Measurements from ENCODE around the gene OBSCN. TPM values are rescaled to one million over a fixed set of nuclear protein-coding genes. Genes with fewer than 3 reads are reported as not detected.

The OBSCN gene
- polyA plus RNA-seq, 6 donors from 2014 or later: 0.78 to 2.5 (median 1.5) TPM

DNA sequence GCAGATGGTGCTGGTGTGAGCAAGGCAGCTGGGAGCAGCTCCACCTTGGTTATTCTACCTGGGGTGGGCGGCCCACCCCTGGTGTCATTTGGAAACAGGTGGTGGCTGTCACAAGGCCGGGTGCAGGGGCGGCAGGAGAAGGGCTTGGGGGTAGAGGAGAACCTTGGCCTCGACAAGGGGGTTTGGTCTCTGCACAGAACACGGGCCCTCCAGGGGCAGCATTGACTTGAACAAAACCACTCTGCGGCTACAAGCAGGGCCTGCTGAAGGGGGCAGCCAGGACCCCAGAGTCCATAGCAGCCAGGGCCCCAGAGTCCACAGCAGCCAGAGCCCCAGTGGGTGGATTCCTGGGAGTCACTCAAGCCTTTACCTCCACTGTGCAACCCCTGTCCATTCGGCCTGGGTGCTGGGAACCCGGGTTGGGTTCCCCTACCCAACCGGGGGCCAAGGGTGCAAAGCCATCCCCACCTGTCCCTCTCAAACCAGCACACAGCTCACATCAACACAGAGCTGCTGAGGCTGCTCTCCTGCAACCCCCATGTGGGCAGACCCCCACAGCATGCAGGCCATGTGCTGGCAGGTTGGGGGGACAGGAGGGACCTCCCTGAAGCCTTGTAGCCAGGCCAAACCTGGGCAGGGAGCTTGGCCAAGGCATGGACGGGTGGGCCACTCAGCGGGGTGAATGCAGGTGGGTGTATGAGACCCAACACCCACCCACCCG, 191.1 kb downstream of the OBSCN start:
- ATAC-seq (ENCODE audit: low read depth in 2 of 2) (no peak), DNase-seq (no peak)
- Mint-ChIP-seq H3K36me3 (no peaks in the 10 kb centered on the region), H3K9me3 (no peaks in the 10 kb centered on the region), H3K27ac (no peak overlapping the region), H3K27me3 (no peaks in the 10 kb centered on the region), H3K4me3 (no peak overlapping the region), H3K4me1 (peaks cover 20 to 44% (median 32%) of the 10 kb centered on the region in 3 donors)

DNA sequence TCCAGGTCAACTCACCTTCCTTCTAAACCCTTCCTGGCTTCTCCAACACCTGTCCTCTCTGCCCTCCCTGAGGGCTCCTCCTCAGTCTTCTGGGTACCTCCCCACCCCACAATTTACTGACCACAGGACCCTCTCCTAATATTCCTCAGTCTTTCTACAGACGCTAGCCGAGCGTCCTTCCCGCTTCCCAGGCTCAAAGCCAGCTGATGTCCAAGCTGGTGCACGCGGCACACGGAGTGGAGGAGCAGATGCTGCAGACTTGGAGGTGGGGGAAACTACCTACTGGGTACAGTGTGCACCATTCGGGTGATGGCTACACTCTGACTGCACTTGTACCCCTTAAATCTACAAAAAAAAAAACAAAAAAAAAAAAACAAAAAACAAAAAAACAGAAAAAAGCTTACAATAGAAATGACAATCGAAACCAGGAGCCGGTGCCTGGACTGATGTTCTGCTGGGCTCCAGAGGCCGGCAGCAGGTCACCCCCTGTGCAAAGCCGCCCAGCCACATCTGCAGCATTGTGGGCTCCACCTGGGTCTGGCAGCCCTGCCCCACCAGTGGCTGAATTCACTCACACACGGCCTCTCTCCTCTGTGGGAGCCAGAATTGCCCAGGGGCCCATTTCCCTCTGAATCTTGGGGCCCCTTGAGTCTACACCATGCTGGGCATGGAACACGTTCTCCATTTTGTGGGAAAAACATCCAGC, 191.8 kb downstream of the OBSCN start:
- Mint-ChIP-seq H3K27me3 (no peaks in the 10 kb centered on the region), H3K27ac (peak overlapping the region in 1 of 6 donors; percentile 22), H3K9me3 (no peaks in the 10 kb centered on the region), H3K36me3 (no peaks in the 10 kb centered on the region), H3K4me1 (peaks cover 28 to 51% (median 40%) of the 10 kb centered on the region in 3 donors), H3K4me3 (no peak overlapping the region)
- DNase-seq: no peak
- no peak for ATAC-seq (ENCODE audit: low read depth in 2 of 2)

DNA sequence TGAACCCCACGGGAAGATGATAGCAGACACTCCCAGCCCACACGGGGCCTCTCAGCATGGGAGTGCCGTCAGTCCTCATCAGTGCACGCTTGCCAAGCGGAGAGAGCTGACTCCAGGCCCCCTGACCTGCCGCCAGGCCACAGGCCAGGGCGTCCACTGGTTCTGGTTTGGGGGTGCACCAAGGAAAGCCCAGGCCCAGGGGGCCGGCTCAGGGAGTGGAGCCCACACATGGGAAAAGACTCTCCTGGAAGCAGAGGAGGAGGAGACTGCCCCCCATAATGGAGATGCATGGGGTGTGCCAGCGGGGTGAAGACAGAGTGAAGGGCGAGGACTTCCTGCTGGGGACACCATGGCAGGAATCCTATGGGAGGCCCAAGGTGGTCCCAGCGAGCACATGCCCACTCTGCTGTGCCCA, 192.4 kb downstream of the OBSCN start:
- H3K4me3 Mint-ChIP-seq: no peak overlapping the region
- ATAC-seq (ENCODE audit: low read depth in 2 of 2): no peak

DNA sequence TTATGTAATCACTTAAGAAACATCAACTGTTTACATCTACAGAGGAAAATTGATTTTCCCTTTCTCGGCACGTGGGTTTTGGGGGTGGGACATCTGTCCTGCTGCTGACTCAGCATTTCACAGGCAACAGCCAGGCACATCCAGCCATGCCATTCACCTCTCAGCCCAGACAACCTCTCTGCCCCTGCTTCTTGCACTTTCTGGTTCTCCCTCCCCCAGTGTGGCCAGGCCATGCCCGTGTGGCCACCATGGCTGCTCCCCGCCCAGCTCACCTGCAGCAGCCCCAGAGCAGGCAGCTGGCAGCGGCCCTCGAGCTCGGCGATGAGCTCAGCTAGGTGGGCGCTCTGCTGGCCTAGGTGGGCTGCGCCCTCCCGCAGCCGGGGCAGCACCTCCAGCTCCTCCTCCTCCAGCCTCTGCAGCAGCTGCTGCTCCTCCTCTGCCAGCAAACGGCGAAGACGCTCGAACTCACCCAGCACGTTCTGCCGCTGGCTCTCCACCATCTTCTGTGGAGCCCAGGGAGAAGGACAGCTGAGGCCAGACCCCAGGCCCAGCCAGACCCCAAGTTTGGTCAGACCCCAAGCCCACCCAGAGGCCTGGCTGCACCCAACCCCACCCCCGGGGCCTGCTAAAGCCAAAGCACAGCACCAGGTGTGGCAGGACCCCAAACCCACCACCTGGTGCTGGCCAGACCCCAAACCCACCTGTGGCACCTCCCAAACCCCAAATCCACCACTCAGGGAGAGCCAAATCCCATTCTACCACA, 193.0 kb downstream of the OBSCN start:
- Mint-ChIP-seq H3K36me3 (no peaks in the 10 kb centered on the region), H3K27ac (peak overlapping the region in 1 of 6 donors; percentile 69), H3K9me3 (no peaks in the 10 kb centered on the region), H3K4me1 (peaks cover 40 to 63% (median 50%) of the 10 kb centered on the region in 3 donors), H3K27me3 (no peaks in the 10 kb centered on the region), H3K4me3 (peak overlapping the region in 1 of 8 donors; percentile 9)
- ATAC-seq (ENCODE audit: low read depth in 2 of 2) (no peak), DNase-seq (no peak)

More for the DNA sequence above, 192.4 kb downstream of the OBSCN start:
- H3K4me1 Mint-ChIP-seq: peaks cover 34 to 57% (median 44%) of the 10 kb centered on the region in 3 donors
- DNase-seq: no peak
- H3K9me3 Mint-ChIP-seq: no peaks in the 10 kb centered on the region
- H3K36me3 Mint-ChIP-seq: no peaks in the 10 kb centered on the region
- no peak overlapping the region for H3K27ac Mint-ChIP-seq
- no peaks in the 10 kb centered on the region for H3K27me3 Mint-ChIP-seq

DNA sequence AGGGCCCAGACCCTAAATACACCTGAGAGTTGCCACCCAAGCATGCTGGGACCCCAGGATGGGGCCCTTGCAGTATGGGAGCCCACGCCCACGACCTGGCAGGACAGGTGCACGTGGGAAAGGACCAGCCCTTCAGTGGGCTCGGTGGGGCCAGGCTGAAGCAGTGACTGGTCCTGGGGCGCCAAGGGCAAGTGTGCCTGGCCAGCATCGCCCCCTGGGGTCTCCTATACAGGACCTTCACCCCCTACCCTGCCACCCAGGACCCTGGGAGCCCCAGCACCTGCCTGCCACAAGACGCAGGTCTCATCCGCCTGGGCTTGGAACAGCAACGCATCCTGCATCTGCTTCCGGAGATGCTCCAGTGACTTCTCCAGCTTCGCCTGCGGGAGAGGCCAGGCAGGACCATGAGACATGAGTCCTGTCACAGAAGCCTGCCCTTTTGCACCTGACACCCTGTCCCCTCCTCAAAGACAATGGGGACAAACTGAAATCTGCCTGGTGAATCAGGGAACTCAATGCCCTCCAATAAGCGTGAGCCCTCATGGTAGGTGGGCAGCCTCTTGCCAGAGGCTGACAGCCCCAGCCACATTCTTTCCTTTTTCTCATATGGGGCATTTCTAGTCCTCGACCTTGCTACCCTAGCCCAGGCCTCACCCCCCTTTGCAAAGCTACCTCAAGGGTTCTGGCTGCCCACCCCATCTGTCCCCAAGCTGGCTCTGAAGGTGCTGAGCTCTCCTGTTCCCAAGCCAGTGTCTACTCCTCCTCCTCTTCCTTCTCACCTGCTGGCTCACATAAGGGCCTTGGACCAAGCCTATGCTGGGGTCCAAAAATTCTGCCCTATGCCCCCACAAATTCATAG, 194.2 kb downstream of the OBSCN start:
- no peaks in the 10 kb centered on the region for H3K9me3 Mint-ChIP-seq
- peaks cover 40 to 65% (median 47%) of the 10 kb centered on the region in 3 donors for H3K4me1 Mint-ChIP-seq
- H3K27ac Mint-ChIP-seq: peak overlapping the region in 3 of 6 donors; percentile 64 to 72 (median 71)
- H3K4me3 Mint-ChIP-seq: no peak overlapping the region
- ATAC-seq (ENCODE audit: low read depth in 2 of 2) (no peak), DNase-seq (no peak)
- H3K27me3 Mint-ChIP-seq: no peaks in the 10 kb centered on the region
- H3K36me3 Mint-ChIP-seq: no peaks in the 10 kb centered on the region

DNA sequence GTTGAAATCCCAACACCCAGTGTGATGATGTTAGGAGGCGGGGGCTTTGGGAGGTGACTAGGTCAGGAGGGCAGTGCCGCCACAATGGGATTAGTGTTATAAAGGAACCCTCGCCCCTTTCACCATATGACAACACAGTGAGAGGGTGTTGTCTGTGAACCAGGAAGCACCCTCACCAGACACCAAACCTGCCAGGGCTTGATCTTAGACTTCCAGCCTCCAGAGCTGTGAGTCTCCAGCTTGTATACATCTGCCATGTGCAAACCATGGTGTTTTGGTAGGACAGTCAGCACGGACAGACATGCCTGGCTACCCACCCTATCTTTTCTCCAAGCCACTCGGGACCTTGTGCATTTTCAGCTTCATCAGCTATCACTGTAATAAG, 194.8 kb downstream of the OBSCN start:
- Mint-ChIP-seq H3K27ac (peak overlapping the region in 1 of 6 donors; percentile 71), H3K4me3 (no peak overlapping the region), H3K36me3 (no peaks in the 10 kb centered on the region), H3K4me1 (peaks cover 46 to 69% (median 47%) of the 10 kb centered on the region in 3 donors), H3K9me3 (no peaks in the 10 kb centered on the region), H3K27me3 (no peaks in the 10 kb centered on the region)
- ATAC-seq (ENCODE audit: low read depth in 2 of 2) (no peak), DNase-seq (no peak)

DNA sequence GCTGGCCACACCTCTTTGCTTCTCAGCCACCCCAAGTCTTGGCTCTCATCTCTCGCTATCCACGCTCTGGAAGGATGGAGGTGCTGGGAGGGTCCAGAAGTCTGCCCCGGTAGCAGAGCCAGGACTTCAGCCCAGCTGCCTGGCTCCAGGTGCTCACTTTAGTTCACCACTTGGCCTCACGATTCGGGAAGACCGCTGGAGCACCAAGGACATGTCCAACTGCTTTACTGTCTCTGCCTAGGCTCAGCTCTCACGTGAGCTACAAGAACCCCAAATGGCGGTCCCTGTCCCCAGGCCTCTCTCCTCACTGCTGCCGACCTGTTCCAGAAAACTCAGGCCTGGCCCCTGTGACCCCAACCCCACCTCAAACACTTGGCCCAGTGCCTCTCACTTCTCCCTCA, 195.4 kb downstream of the OBSCN start:
- no peak for DNase-seq
- H3K4me3 Mint-ChIP-seq: peak overlapping the region in 1 of 8 donors; percentile 27
- H3K36me3 Mint-ChIP-seq: no peaks in the 10 kb centered on the region
- no peaks in the 10 kb centered on the region for H3K9me3 Mint-ChIP-seq
- no peak for ATAC-seq (ENCODE audit: low read depth in 2 of 2)
- no peak overlapping the region for H3K27ac Mint-ChIP-seq
- peaks cover 46 to 75% (median 51%) of the 10 kb centered on the region in 3 donors for H3K4me1 Mint-ChIP-seq
- no peaks in the 10 kb centered on the region for H3K27me3 Mint-ChIP-seq

DNA sequence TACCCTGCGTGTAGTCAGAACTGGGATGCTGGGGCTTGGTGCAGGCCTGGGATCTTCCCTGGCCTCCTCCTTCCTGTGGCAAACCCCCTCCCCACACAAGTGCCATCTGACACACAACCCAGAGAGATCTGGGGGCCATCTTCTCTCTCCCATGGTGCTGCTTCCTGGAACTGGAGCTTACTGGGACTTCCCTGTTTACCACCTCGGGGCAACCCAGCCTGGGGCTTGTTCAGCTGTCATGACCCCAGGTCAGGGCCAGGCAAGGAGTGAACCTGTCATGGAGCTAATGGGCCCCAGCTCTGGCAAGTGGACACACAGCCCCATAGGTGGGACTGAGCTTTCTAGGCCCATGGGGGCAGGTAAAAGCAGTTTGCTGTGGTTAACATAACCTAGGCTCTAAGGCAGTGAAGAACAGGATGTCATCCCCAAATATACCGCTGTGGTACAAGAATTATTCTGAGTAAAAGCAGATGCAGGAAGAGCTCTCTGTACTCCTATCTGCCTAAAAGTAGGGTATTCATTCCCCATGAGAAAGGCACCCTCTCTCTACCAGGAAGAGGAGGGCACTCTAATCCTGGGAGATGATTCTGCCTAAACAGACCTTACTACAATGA, 196.4 kb downstream of the OBSCN start:
- Mint-ChIP-seq H3K27ac (peak overlapping the region in 3 of 6 donors; percentile 37 to 87 (median 50)), H3K4me1 (peaks cover 51 to 82% (median 55%) of the 10 kb centered on the region in 3 donors)
- no peak for DNase-seq

DNA sequence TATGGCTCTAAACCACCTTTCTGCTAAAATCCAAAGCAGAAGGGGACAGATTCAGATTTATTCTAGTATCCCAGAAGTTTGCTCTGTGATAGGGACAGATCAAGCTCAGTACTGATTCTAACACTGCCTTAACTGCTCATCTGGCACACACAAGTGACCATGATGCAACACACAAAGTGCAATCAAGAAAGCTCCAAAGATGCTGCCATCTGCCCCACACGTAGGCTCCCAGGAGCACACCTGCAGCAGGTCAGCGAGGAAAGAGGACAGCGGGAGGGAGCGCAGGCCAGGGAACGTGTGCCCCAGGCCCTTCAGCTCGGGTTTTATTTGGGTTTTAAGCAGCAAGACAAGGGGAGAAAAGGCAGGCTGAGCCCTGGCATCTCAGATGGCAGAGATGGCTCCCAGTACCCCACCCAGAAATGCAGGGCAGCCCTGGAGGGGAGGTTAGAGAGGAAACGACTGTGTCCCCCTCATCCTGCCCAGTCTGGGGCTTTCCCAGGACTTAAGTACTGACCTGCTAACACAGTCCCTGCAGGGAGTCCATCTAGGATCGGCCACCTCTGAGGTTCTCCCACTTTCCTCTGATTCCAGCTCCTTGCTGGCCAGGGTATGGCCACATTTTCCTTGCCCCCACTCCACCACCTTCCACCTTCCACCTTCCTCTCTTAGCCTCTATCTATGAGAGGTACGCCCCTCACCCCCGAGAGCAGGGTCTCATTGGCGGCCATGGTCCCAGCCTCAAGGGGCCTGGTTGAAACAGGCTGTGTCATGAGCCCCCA, 197.5 kb downstream of the OBSCN start:
- no peaks in the 10 kb centered on the region for H3K36me3 Mint-ChIP-seq
- H3K27me3 Mint-ChIP-seq: no peaks in the 10 kb centered on the region
- H3K4me1 Mint-ChIP-seq: peaks cover 51 to 84% (median 51%) of the 10 kb centered on the region in 3 donors
- no peak for DNase-seq
- peak overlapping the region in 5 of 6 donors; percentile 67 to 91 (median 82) for H3K27ac Mint-ChIP-seq
- ATAC-seq (ENCODE audit: low read depth in 2 of 2): no peak
- peak overlapping the region; percentile 89 to 97 (median 92) for H3K4me3 Mint-ChIP-seq
- H3K9me3 Mint-ChIP-seq: no peaks in the 10 kb centered on the region

More for the DNA sequence above, 196.4 kb downstream of the OBSCN start:
- no peak for ATAC-seq (ENCODE audit: low read depth in 2 of 2)
- Mint-ChIP-seq H3K4me3 (peak overlapping the region in 7 of 8 donors; percentile 68 to 97 (median 91)), H3K36me3 (no peaks in the 10 kb centered on the region), H3K27me3 (no peaks in the 10 kb centered on the region), H3K9me3 (no peaks in the 10 kb centered on the region)

DNA sequence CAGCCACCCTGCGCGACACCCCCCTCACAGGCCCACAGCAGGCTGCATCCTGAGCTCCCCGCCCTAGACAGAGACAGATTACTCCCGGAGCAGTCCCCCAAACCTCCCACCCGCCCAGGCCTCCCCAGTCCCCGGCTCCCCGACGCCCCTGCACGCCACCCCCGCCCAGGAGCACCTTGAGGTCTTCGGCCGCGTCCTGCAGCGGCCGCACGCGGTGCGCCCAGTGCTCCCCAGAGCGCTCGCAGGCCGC, 198.1 kb downstream of the OBSCN start:
- peaks cover 49 to 82% (median 51%) of the 10 kb centered on the region in 3 donors for H3K4me1 Mint-ChIP-seq
- ATAC-seq (ENCODE audit: low read depth in 2 of 2) (no peak), DNase-seq (no peak)
- H3K9me3 Mint-ChIP-seq: no peaks in the 10 kb centered on the region
- H3K27me3 Mint-ChIP-seq: no peaks in the 10 kb centered on the region
- peak overlapping the region; percentile 89 to 97 (median 92) for H3K4me3 Mint-ChIP-seq
- peak overlapping the region in 5 of 6 donors; percentile 67 to 91 (median 82) for H3K27ac Mint-ChIP-seq
- H3K36me3 Mint-ChIP-seq: no peaks in the 10 kb centered on the region

DNA sequence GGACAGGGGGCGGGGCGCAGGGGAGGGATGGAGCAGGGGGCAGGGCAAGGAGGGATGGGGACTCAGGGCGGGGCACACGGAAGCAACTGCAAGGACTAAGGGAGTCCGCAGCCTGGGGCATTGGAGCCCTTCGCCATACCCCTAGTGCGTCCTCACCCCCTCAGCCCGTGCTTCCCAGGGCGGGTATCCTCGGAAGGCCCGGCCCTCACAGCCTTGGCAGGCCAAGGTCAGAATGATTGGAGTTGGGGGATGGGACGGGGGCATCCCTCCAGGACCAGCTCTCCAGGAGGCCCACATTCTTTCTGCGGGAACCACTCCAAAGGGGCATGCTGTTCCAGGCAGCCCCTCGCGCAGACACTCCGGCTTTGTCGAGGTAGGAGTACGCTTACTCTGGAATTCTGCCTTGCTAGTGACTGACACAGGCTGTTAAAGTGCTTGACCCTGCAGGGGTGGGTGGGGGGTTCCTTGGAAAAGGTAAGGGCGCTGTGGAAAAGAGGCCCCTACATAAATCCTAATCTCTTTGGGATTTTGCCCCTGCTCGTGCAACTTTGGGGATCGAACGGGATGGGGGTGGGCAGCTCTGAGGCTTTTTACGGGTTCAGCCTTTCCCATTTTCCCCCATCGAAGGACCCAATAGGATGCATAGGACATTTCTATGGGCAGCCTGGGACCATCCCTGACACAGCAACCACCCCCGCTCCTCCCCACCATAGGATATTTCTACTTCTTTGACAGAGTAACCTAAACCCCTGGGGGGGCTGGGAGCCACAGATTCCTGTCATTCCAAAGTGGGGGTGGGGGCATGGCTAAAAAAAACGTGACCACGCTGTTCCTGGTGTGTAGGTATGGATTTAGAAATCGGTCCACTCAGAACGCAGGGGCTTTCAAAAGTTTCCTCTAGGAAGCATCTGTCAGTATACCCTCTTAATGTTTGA, 199.5 kb downstream of the OBSCN start:
- Mint-ChIP-seq H3K4me1 (peaks cover 43 to 71% (median 46%) of the 10 kb centered on the region in 3 donors), H3K9me3 (no peaks in the 10 kb centered on the region), H3K4me3 (peak overlapping the region; percentile 78 to 97 (median 91)), H3K36me3 (no peaks in the 10 kb centered on the region), H3K27me3 (no peaks in the 10 kb centered on the region), H3K27ac (peak overlapping the region; percentile 63 to 92 (median 86))
- DNase-seq (no peak), ATAC-seq (ENCODE audit: low read depth in 2 of 2) (peak in 1 of 2 donors; percentile 41)
